HCT116 (cell line): ENCODE results near the gene FANCG. TPM values are rescaled to one million over a fixed set of nuclear protein-coding genes. Genes with fewer than 3 reads are reported as not detected.

ENCODE experiments used
- ATAC-seq: fragments of 200-7000 bp; cut with Tn5 transposase; 2 replicates; pipeline ENCODE4 v1.9.1; 2020; ENCODE audit warnings: mild to moderate bottlenecking, moderate library complexity
- BruUV-seq: library from RNA; stranded (reverse); fragments of 400-500 nt; replicated peaks from 2 replicates; lab custom pipeline; 2021; lab: Mats Ljungman, UMichigan
- CTCF ChIA-PET: fragments of 300-600 bp; sonication (Branson Sonifier 250); formaldehyde crosslinking; loops from one replicate; lab custom pipeline; 2021; ENCODE audit warnings: antibody characterized with exemption; lab: Charles Lee
- POLR2A ChIA-PET: fragments of 300-600, 350-600 bp; sonication (Branson Sonifier 250); formaldehyde crosslinking; loops from one replicate; lab custom pipeline; 2021; ENCODE audit warnings: antibody characterized with exemption; lab: Charles Lee
- RAD21 ChIA-PET, 2 experiments: fragments of 300-600 bp; sonication (Branson Sonifier 250); formaldehyde crosslinking; loops; one replicate each; lab custom pipeline; 2023; ENCODE audit warnings: low total read pairs in 2 of 2; ENCODE audit not compliant: uncharacterized antibody in 2 of 2, unreplicated experiment in 2 of 2, low non-redundant PET in 1 of 2; lab: Charles Lee
- DNase-seq: peaks from one replicate; pipeline ENCODE4 v3.0.0-alpha.2; 2010; ENCODE audit warnings: low read depth, low spot score
- H2AFZ ChIP-seq: fragments of 200-600 bp; shearing (Covaris generic), sonication (generic); 2 replicates; pipeline ENCODE4 v1.6.1; 2017; ENCODE audit warnings: low read depth, mixed run types, mixed read lengths, antibody characterized with exemption, low read length; ENCODE audit not compliant: poor library complexity, severe bottlenecking
- H3K27ac ChIP-seq: 2 replicates; pipeline ENCODE4 v1.5.1; 2012; ENCODE audit warnings: low read depth, low read length
- H3K27me3 ChIP-seq: fragments of 200-600 bp; sonication (generic); 2 replicates; pipeline ENCODE4 v1.6.1; 2016; ENCODE audit warnings: mixed run types, low read length, mixed read lengths; ENCODE audit not compliant: insufficient read depth
- H3K36me3 ChIP-seq, 2 experiments: fragments of 200-500 bp in 1 of 2; fragments of 200-600 bp in 1 of 2; sonication (Bioruptor generic) in 1 of 2; sonication (generic) in 1 of 2; 2 replicates each; pipeline versions ENCODE4 v1.5.1 to v1.6.1; 2014 to 2016; ENCODE audit warnings: low read length in 2 of 2, inconsistent platforms in 1 of 2, mixed read lengths in 1 of 2, mixed run types in 1 of 2; ENCODE audit not compliant: insufficient read depth in 2 of 2, control insufficient read depth in 1 of 2
- H3K4me1 ChIP-seq, 2 experiments: fragments of 200-600 bp in 1 of 2; sonication (generic) in 1 of 2; 2 replicates each; pipeline versions ENCODE4 v1.5.1 to v1.6.1; 2012 to 2017; ENCODE audit warnings: low read length in 2 of 2, inconsistent platforms in 1 of 2, mild to moderate bottlenecking in 1 of 2, mixed read lengths in 1 of 2, mixed run types in 1 of 2, moderate library complexity in 1 of 2; ENCODE audit not compliant: insufficient read depth in 2 of 2, control insufficient read depth in 1 of 2
- H3K4me2 ChIP-seq: fragments of 200-600 bp; sonication (generic); 2 replicates; pipeline ENCODE4 v1.6.1; 2017; ENCODE audit warnings: mixed run types, low read length, mixed read lengths
- H3K4me3 ChIP-seq, 2 experiments: fragments of 200-600 bp in 1 of 2; sonication (generic) in 1 of 2; replicated peaks in 1 of 2; 2 replicates each; pipeline ENCODE4 v1.5.1; 2011 to 2016; ENCODE audit warnings: low read length in 2 of 2, control low read depth in 1 of 2, low read depth in 1 of 2, mild to moderate bottlenecking in 1 of 2, mixed read lengths in 1 of 2, mixed run types in 1 of 2
- H3K79me2 ChIP-seq: fragments of 200-600 bp; sonication (generic); 2 replicates; pipeline ENCODE4 v1.6.1; 2017; ENCODE audit warnings: mild to moderate bottlenecking, mixed run types, low read length, moderate library complexity, mixed read lengths; ENCODE audit not compliant: insufficient read depth
- H3K9ac ChIP-seq: fragments of 200-600 bp; sonication (generic); 2 replicates; pipeline ENCODE4 v1.6.1; 2016; ENCODE audit warnings: low read length, mixed read lengths
- H3K9me2 ChIP-seq: fragments of 200-600 bp; sonication (generic), shearing (Covaris generic); 2 replicates; pipeline ENCODE4 v1.6.1; 2017; ENCODE audit warnings: mixed run types, mild to moderate bottlenecking, moderate library complexity; ENCODE audit not compliant: insufficient read depth
- H3K9me3 ChIP-seq, 2 experiments: fragments of 200-500 bp in 1 of 2; fragments of 200-600 bp in 1 of 2; sonication (Bioruptor generic) in 1 of 2; sonication (generic) in 1 of 2; 2 replicates each; pipeline ENCODE4 v1.6.1; 2014 to 2017; ENCODE audit warnings: low read length in 2 of 2, mixed read lengths in 2 of 2, inconsistent platforms in 1 of 2, low read depth in 1 of 2, mild to moderate bottlenecking in 1 of 2, mixed run types in 1 of 2, moderate library complexity in 1 of 2; ENCODE audit not compliant: control insufficient read depth in 1 of 2, insufficient read depth in 1 of 2
- H4K20me1 ChIP-seq: fragments of 200-600 bp; sonication (generic), shearing (Covaris generic); 2 replicates; pipeline ENCODE4 v1.6.1; 2017; ENCODE audit warnings: mixed run types, mild to moderate bottlenecking, moderate library complexity; ENCODE audit not compliant: insufficient read depth
- ATF3 ChIP-seq: IDR thresholded peaks from 2 replicates; pipeline ENCODE4 v1.6.1; 2012
- CBX3 ChIP-seq: IDR thresholded peaks from 2 replicates; pipeline ENCODE4 v1.6.1; 2012; ENCODE audit warnings: low read depth
- EGR1 ChIP-seq: IDR thresholded peaks from 2 replicates; pipeline ENCODE4 v1.6.1; 2012; ENCODE audit warnings: low read depth
- ELF1 ChIP-seq: IDR thresholded peaks from 2 replicates; pipeline ENCODE4 v1.6.1; 2012; ENCODE audit warnings: low read depth, borderline replicate concordance
- EZH2 ChIP-seq: fragments of 200-600 bp; sonication (generic); IDR thresholded peaks from 2 replicates; pipeline ENCODE4 v1.6.1; 2017; ENCODE audit warnings: antibody characterized with exemption, mixed run types
- EZH2phosphoT487 ChIP-seq: fragments of 200-600 bp; IDR thresholded peaks from 2 replicates; pipeline ENCODE4 v1.6.1; 2018; ENCODE audit warnings: antibody characterized with exemption, borderline replicate concordance
- FOSL1 ChIP-seq: IDR thresholded peaks from 2 replicates; pipeline ENCODE4 v1.6.1; 2012; ENCODE audit warnings: low read depth
- POLR2A ChIP-seq: IDR thresholded peaks from 2 replicates; pipeline ENCODE4 v1.7.0; 2011; ENCODE audit warnings: borderline replicate concordance; ENCODE audit not compliant: insufficient read depth, insufficient read length; ENCODE audit errors: extremely low read depth
- RAD21 ChIP-seq: IDR thresholded peaks from 2 replicates; pipeline ENCODE4 v1.6.1; 2012; ENCODE audit warnings: low read depth, mild to moderate bottlenecking
- REST ChIP-seq: IDR thresholded peaks from 2 replicates; pipeline ENCODE4 v1.6.1; 2012; ENCODE audit warnings: low read depth
- SP1 ChIP-seq: IDR thresholded peaks from 2 replicates; pipeline ENCODE4 v1.6.1; 2012; ENCODE audit warnings: low read depth
- SRF ChIP-seq: IDR thresholded peaks from 2 replicates; pipeline ENCODE4 v1.6.1; 2012; ENCODE audit warnings: low read depth
- ZBTB33 ChIP-seq: IDR thresholded peaks from 2 replicates; pipeline ENCODE4 v1.6.1; 2011; ENCODE audit warnings: mild to moderate bottlenecking, low read length, moderate library complexity; ENCODE audit not compliant: insufficient replicate concordance; ENCODE audit errors: extremely low read depth
- ZNF274 ChIP-seq: fragments of 200-500 bp; sonication (Bioruptor generic); IDR thresholded peaks from 2 replicates; pipeline ENCODE4 v1.6.1; 2014; ENCODE audit warnings: mild to moderate bottlenecking, low read depth, low read length, inconsistent platforms
- intact Hi-C: fragments of 100-400 bp; cut with micrococcal nuclease; formaldehyde crosslinking; loops from 2 replicates; pipeline ENCODE4 v1.10.0; 2022
- total RNA-seq: library from RNA; stranded (reverse); gene quantifications from one replicate; pipeline ENCODE4 v1.2.1, GENCODE V29; 2021; ENCODE audit not compliant: unreplicated experiment

Gene FANCG
- total RNA-seq, 1 experiment from 2014 or later: 82.3 TPM

- POLR2A ChIA-PET: no interaction called here
- Histone ChIP-seq H3K27me3 (no peaks in the 10 kb centered on the region), H3K4me1 (peaks cover 4 to 23% of the 10 kb centered on the region in 2 experiments; a peak in 2 of 4 replicates), H3K9ac (no peak overlapping the region), H2AFZ (no peak overlapping the region)
- no peak for ATAC-seq
- TF ChIP-seq ZNF274: no peak
- TF ChIP-seq EZH2: no peak
- TF ChIP-seq SP1: no peak
- TF ChIP-seq CBX3: no peak
- no peak for TF ChIP-seq POLR2A
- TF ChIP-seq ZBTB33: no peak
- TF ChIP-seq RAD21: no peak
- TF ChIP-seq EZH2phosphoT487: no peak
- no peak for TF ChIP-seq ELF1
- no peak for TF ChIP-seq EGR1
- TF ChIP-seq REST: no peak
- TF ChIP-seq FOSL1: no peak
- TF ChIP-seq SRF: no peak
- no peak for TF ChIP-seq ATF3
- TF ChIP-seq, all 23 proteins: peak for 0
- Histone ChIP-seq H3K9me3 (no peaks in the 10 kb centered on the region), H3K27ac (no peak overlapping the region), H3K4me2 (no peak overlapping the region), H3K79me2 (no peaks in the 10 kb centered on the region), H3K9me2 (no peaks in the 10 kb centered on the region), H3K36me3 (no peaks in the 10 kb centered on the region), H3K4me3 (no peak overlapping the region), H4K20me1 (no peaks in the 10 kb centered on the region)
- intact Hi-C loops: no loop called here
- ChIA-PET RAD21 (no interaction called here), CTCF (interaction anchor here (0.9 kb wide), 1 partner anchor 42 kb away, joined by 4 read pairs; no protein-coding TSS in a partner anchor)
- no peak for DNase-seq
- BruUV-seq: no TSS peak
Measured at GRCh38 chr9:35027374-35027773, 52.4 kb downstream of the FANCG start.
